CD14-positive monocyte (primary cell): ENCODE measurements around the gene NOP16. TPM values are rescaled to one million over a fixed set of nuclear protein-coding genes. Genes with fewer than 3 reads are reported as not detected.

Experiments
- DNase-seq, 3 donors: peaks; one replicate each; pipeline ENCODE4 v3.0.0-alpha.2; 2011 to 2022
- H2AFZ ChIP-seq: 2 replicates; pipeline ENCODE4 v1.6.0; 2012; ENCODE audit warnings: mild to moderate bottlenecking, low read depth, low read length, inconsistent platforms; ENCODE audit not compliant: insufficient read depth, poor library complexity, severe bottlenecking
- H3K27ac ChIP-seq, 2 donors: 1 replicate in 1 of 2; 2 replicates in 1 of 2; pipeline ENCODE4 v1.5.1; 2012 to 2013; ENCODE audit warnings: low read length in 2 of 2, control low read depth in 1 of 2, inconsistent platforms in 1 of 2, low read depth in 1 of 2, mild to moderate bottlenecking in 1 of 2
- H3K27me3 ChIP-seq, 2 donors: one replicate each; pipeline versions ENCODE4 v1.6.0 to v1.6.1; 2011 to 2013; ENCODE audit warnings: low read length in 2 of 2; ENCODE audit not compliant: control insufficient read depth in 2 of 2, insufficient read depth in 2 of 2
- H3K36me3 ChIP-seq, 2 donors: replicated peaks in 1 of 2; 1 replicate in 1 of 2; 2 replicates in 1 of 2; pipeline versions ENCODE4 v1.5.1 to v1.6.1; 2012 to 2013; ENCODE audit warnings: low read length in 2 of 2, control low read depth in 1 of 2, inconsistent platforms in 1 of 2, mild to moderate bottlenecking in 1 of 2; ENCODE audit not compliant: insufficient read depth in 2 of 2, control insufficient read depth in 1 of 2
- H3K4me1 ChIP-seq, 2 donors: 1 replicate in 1 of 2; 2 replicates in 1 of 2; pipeline versions ENCODE4 v1.5.1 to v1.6.1; 2012 to 2013; ENCODE audit warnings: low read length in 2 of 2, control low read depth in 1 of 2, inconsistent platforms in 1 of 2, mild to moderate bottlenecking in 1 of 2, moderate library complexity in 1 of 2; ENCODE audit not compliant: insufficient read depth in 2 of 2, control insufficient read depth in 1 of 2
- H3K4me2 ChIP-seq: replicated peaks from 2 replicates; pipeline ENCODE3; 2012; ENCODE audit warnings: low read length, moderate library complexity, mild to moderate bottlenecking; ENCODE audit not compliant: poor library complexity, severe bottlenecking; ENCODE audit errors: extremely low read depth
- H3K4me3 ChIP-seq, 3 experiments: fragments of 200-600 bp in 1 of 3; sonication (generic) in 1 of 3; replicated peaks in 1 of 3; 1 replicate in 2 of 3; 2 replicates in 1 of 3; pipeline ENCODE4 v1.5.1; 2011 to 2013; ENCODE audit warnings: low read length in 3 of 3, mild to moderate bottlenecking in 3 of 3, control low read depth in 2 of 3, low read depth in 2 of 3, inconsistent platforms in 1 of 3, moderate library complexity in 1 of 3
- H3K79me2 ChIP-seq: 2 replicates; pipeline ENCODE4 v1.6.0; 2012; ENCODE audit warnings: mild to moderate bottlenecking, control low read depth, inconsistent platforms, low read length, moderate library complexity; ENCODE audit not compliant: insufficient read depth
- H3K9ac ChIP-seq: 2 replicates; pipeline ENCODE4 v1.6.0; 2017; ENCODE audit warnings: low read length, mild to moderate bottlenecking; ENCODE audit not compliant: insufficient read depth, poor library complexity, severe bottlenecking
- H3K9me3 ChIP-seq, 2 donors: replicated peaks in 1 of 2; 1 replicate in 1 of 2; 2 replicates in 1 of 2; pipeline versions ENCODE4 v1.5.1 to v1.6.1; 2012 to 2013; ENCODE audit warnings: low read length in 2 of 2, control low read depth in 1 of 2; ENCODE audit not compliant: control insufficient read depth in 1 of 2, insufficient read depth in 1 of 2
- H4K20me1 ChIP-seq: 2 replicates; pipeline ENCODE4 v1.6.0; 2012; ENCODE audit warnings: mild to moderate bottlenecking, low read length, control low read depth, moderate library complexity; ENCODE audit not compliant: insufficient read depth
- H3K27ac Mint-ChIP-seq, 7 donors: one replicate each; pipeline ENCODE4 v1.8.0; 2020; ENCODE audit warnings: mild to moderate bottlenecking in 7 of 7, mixed read lengths in 7 of 7, moderate library complexity in 6 of 7, inconsistent platforms in 2 of 7
- H3K27me3 Mint-ChIP-seq, 3 donors: one replicate each; pipeline ENCODE4 v1.8.0; 2021 to 2022; ENCODE audit warnings: low read depth in 3 of 3, mild to moderate bottlenecking in 3 of 3, mixed read lengths in 3 of 3, moderate library complexity in 3 of 3, inconsistent platforms in 1 of 3
- H3K36me3 Mint-ChIP-seq, 2 donors: one replicate each; pipeline ENCODE4 v1.8.0; 2020; ENCODE audit warnings: mixed read lengths in 2 of 2, inconsistent platforms in 1 of 2, mild to moderate bottlenecking in 1 of 2
- H3K4me1 Mint-ChIP-seq: one replicate; pipeline ENCODE4 v1.8.0; 2020; ENCODE audit warnings: mild to moderate bottlenecking, mixed read lengths
- H3K4me3 Mint-ChIP-seq, 2 donors: one replicate each; pipeline ENCODE4 v1.8.0; 2020; ENCODE audit warnings: mild to moderate bottlenecking in 2 of 2, mixed read lengths in 2 of 2, moderate library complexity in 1 of 2
- H3K9me3 Mint-ChIP-seq, 7 donors: one replicate each; pipeline ENCODE4 v1.8.0; 2020 to 2022; ENCODE audit warnings: mixed read lengths in 7 of 7, mild to moderate bottlenecking in 6 of 7, moderate library complexity in 6 of 7, inconsistent platforms in 2 of 7
- WGBS: methylation state at CpG from one replicate; pipeline ENCODE4 v1.1.5; 2013; ENCODE audit warnings: missing lambda C conversion rate; ENCODE audit not compliant: insufficient coverage; 5-methylcytosine and 5-hydroxymethylcytosine counted together
- intact Hi-C, 2 donors: fragments of 100-400 bp; cut with micrococcal nuclease; formaldehyde crosslinking; loops; one replicate each; pipeline versions ENCODE4 v1.15.0 to v1.15.1; 2023
- polyA plus RNA-seq, 3 donors: library from polyadenylated mRNA; depleted of rRNA in 1 of 3; unstranded in 2 of 3; stranded (reverse) in 1 of 3; fragments of 300-500 nt in 2 of 3; fragments of >200 nt in 1 of 3; fragmentation: Illumina TruSeq in 2 of 3; gene quantifications; 1 replicate in 2 of 3; 2 replicates in 1 of 3; pipeline ENCODE4 v1.2.3, GENCODE V29; 2012 to 2021
- TF ChIP-seq, protein P1 (sequence below): fragments of 200-600 bp; IDR thresholded peaks from one replicate; pipeline ENCODE4 v1.8.0; 2022; ENCODE audit warnings: antibody characterized with exemption, mild to moderate bottlenecking

NOP16 gene
- polyA plus RNA-seq, 3 donors = 17.2 to 23.4 (median 17.6) TPM

DNA sequence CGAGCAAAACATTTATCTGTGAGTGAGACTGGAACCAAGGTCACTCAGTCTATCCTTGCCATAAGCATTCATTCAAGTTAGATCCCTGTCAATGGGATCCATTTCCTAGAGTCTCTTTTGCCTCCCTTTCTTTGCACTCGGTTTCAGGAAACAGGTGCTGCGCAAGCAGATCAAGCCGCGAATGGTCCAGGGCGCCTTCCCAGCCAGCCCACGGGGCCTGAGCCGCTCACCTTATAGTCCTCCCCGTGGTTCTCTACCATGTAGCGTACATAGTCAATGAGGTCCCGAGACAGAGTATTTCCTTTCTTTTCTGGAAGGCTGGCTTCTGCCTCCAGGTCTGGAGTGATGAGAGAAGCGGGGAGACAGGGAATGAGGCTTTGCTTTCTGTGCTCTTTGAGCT lies 3.4 kb downstream of the NOP16 start:
- no peak overlapping the region for H3K9ac ChIP-seq
- no peaks in the 10 kb centered on the region for H3K9me3 Mint-ChIP-seq
- H3K27ac Mint-ChIP-seq = peak overlapping the region in 1 of 7 donors; percentile 26
- H4K20me1 ChIP-seq = peaks cover 11% of the 10 kb centered on the region
- H3K4me3 Mint-ChIP-seq = no peak overlapping the region
- peaks cover 39 to 62% of the 10 kb centered on the region in 2 donors for H3K36me3 ChIP-seq
- 85% methylated on average over 9 of the region's 12 CpGs for WGBS
- H3K36me3 Mint-ChIP-seq = peaks cover 47 to 55% of the 10 kb centered on the region in 2 donors
- H3K9me3 ChIP-seq = no peaks in the 10 kb centered on the region
- DNase-seq = no peak
- H3K4me3 ChIP-seq = no peak overlapping the region
- intact Hi-C loops = loop anchor here in 1 of 2 donors (10.0 kb wide), 1 partner anchor 150 kb away; the partner anchor contains the start of gene RNF44
- H3K27me3 ChIP-seq = no peaks in the 10 kb centered on the region
- H3K4me2 ChIP-seq = no peak overlapping the region
- H3K79me2 ChIP-seq = peaks cover 33% of the 10 kb centered on the region
- H2AFZ ChIP-seq = no peak overlapping the region
- TF ChIP-seq, protein P1, sequence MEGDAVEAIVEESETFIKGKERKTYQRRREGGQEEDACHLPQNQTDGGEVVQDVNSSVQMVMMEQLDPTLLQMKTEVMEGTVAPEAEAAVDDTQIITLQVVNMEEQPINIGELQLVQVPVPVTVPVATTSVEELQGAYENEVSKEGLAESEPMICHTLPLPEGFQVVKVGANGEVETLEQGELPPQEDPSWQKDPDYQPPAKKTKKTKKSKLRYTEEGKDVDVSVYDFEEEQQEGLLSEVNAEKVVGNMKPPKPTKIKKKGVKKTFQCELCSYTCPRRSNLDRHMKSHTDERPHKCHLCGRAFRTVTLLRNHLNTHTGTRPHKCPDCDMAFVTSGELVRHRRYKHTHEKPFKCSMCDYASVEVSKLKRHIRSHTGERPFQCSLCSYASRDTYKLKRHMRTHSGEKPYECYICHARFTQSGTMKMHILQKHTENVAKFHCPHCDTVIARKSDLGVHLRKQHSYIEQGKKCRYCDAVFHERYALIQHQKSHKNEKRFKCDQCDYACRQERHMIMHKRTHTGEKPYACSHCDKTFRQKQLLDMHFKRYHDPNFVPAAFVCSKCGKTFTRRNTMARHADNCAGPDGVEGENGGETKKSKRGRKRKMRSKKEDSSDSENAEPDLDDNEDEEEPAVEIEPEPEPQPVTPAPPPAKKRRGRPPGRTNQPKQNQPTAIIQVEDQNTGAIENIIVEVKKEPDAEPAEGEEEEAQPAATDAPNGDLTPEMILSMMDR = no peak
- H3K27ac ChIP-seq = no peak overlapping the region
- peaks cover 16 to 27% of the 10 kb centered on the region in 2 donors for H3K4me1 ChIP-seq
- H3K4me1 Mint-ChIP-seq = peaks cover 30% of the 10 kb centered on the region
- H3K27me3 Mint-ChIP-seq = peaks cover 0 to 2% (median 0%) of the 10 kb centered on the region in 3 donors

- Histone ChIP-seq H3K27ac (no peak overlapping the region), H3K4me2 (no peak overlapping the region), H3K79me2 (peaks cover 29% of the 10 kb centered on the region), H3K4me3 (no peak overlapping the region), H3K9me3 (no peaks in the 10 kb centered on the region), H4K20me1 (peaks cover 11% of the 10 kb centered on the region), H3K9ac (no peak overlapping the region), H3K27me3 (no peaks in the 10 kb centered on the region), H3K4me1 (peaks cover 11 to 22% of the 10 kb centered on the region in 2 donors), H2AFZ (no peak overlapping the region), H3K36me3 (peaks cover 39 to 62% of the 10 kb centered on the region in 2 donors)
- Mint-ChIP-seq H3K4me1 (peaks cover 26% of the 10 kb centered on the region), H3K9me3 (no peaks in the 10 kb centered on the region), H3K27ac (peak overlapping the region in 1 of 7 donors; percentile 45), H3K36me3 (peaks cover 47 to 55% of the 10 kb centered on the region in 2 donors), H3K27me3 (peaks cover 0 to 2% (median 0%) of the 10 kb centered on the region in 3 donors), H3K4me3 (no peak overlapping the region)
- intact Hi-C loops = loop anchor here in 1 of 2 donors (10.0 kb wide), 1 partner anchor 150 kb away; the partner anchor contains the start of gene RNF44
- TF ChIP-seq, protein P1 = no peak
- no peak for DNase-seq
- WGBS = 91% methylated on average over 5 of the region's 8 CpGs
These were observed 4.0 kb downstream of the NOP16 start for GRCh38 chr5:176384366-176384930.
